Measurements from ENCODE around the gene CLEC4M. TPM values are rescaled to one million over a fixed set of nuclear protein-coding genes. Genes with fewer than 3 reads are reported as not detected.
"Not testable (repeated sequence)": the region's sequence is repeated elsewhere in the genome, so short reads cannot be mapped to it uniquely, and the experiment has no call there.

The CLEC4M gene
- total and polyA plus RNA-seq, 2 donors: not detected

DNA sequence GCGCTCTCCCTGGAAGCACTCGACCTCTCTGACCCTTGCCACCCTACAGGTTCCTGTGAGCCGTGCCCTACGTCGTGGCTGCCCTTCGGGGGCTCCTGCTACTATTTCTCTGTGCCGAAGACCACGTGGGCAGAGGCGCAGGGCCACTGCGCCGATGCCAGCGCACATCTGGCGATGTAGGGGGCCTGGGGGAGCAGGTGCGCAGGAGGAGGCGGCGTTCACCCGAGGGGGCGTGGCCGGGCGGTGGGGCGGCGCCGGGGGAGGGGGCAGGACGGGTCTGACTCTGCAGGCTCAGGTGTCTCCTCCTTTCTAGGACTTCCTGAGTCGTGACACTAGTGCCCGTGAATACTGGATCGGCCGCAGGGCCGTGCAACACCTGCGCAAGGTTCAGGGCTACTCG is 26.4 kb downstream of the CLEC4M start:
- Histone ChIP-seq H3K4me1 (ENCODE audit: insufficient read depth) (no peaks in the 10 kb centered on the region), H3K27ac (ENCODE audit: low read depth) (no peak overlapping the region), H3K36me3 (ENCODE audit: insufficient read depth) (no peaks in the 10 kb centered on the region), H3K4me3 (ENCODE audit: low read depth, low read length) (no peak overlapping the region)
- DNase-seq (ENCODE audit: extremely low spot score): no peak
- 6% methylated on average over 31 of the region's 31 CpGs for WGBS

DNA sequence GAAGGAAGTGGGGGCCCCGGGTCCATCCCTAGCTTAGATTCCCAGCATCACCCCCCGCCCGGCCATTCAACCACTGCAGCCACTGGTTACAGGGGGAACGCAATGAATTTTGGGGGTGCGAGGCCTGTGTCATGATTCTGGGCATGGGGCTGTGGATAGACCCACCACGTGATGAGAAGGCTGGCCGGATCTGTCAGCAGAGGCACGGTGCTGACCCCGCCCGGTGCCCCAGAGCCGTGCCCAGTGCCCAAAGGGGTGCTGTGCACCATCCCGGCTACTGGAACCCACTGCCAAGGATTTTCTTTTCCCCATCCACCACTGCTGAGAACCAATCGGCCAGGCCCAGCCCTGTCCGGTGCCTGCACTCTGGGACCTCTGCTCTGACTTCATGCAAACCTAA is 27.4 kb downstream of the CLEC4M start:
- H3K4me1 ChIP-seq (ENCODE audit: insufficient read depth): no peaks in the 10 kb centered on the region
- no peak overlapping the region for H3K27ac ChIP-seq (ENCODE audit: low read depth)
- no peaks in the 10 kb centered on the region for H3K36me3 ChIP-seq (ENCODE audit: insufficient read depth)
- DNase-seq (ENCODE audit: extremely low spot score): no peak
- no peak overlapping the region for H3K4me3 ChIP-seq (ENCODE audit: low read depth, low read length)
- WGBS: 85% methylated on average over 14 of the region's 14 CpGs

DNA sequence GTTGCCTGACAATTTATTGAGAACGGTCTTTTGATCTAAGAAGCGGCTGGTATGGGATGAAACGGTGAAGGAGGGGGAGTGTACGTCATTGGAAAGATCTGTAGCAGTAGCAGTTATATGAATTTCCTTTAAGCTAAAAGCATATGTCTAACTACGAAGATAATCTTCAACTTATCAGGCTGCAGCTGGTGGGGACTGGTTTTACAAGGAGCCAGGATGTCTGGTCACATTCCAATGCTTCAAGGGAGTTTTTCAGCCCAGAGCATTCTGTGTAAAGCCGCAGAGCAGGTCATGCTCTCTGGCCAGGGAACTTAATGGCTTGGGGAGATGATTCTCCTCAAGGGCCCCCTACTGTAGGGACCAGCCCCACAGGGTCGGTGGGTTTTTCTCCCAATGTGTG is 29.2 kb downstream of the CLEC4M start:
- no peaks in the 10 kb centered on the region for H3K36me3 ChIP-seq (ENCODE audit: insufficient read depth)
- 15% methylated on average over 7 of the region's 7 CpGs for WGBS
- H3K27ac ChIP-seq (ENCODE audit: low read depth): no peak overlapping the region
- DNase-seq (ENCODE audit: extremely low spot score): peak; percentile 29
- H3K4me1 ChIP-seq (ENCODE audit: insufficient read depth): no peaks in the 10 kb centered on the region
- H3K4me3 ChIP-seq (ENCODE audit: low read depth, low read length): no peak overlapping the region

GRCh38 chr19:7792701-7793100 is 29.7 kb downstream of the CLEC4M start:
- DNase-seq (ENCODE audit: extremely low spot score); H3K4me3 ChIP-seq (ENCODE audit: low read depth, low read length); H3K4me1 ChIP-seq (ENCODE audit: insufficient read depth); H3K27ac ChIP-seq (ENCODE audit: low read depth); H3K36me3 ChIP-seq (ENCODE audit: insufficient read depth): not testable (repeated sequence)
- 60% methylated on average over 7 of the region's 7 CpGs for WGBS

DNA sequence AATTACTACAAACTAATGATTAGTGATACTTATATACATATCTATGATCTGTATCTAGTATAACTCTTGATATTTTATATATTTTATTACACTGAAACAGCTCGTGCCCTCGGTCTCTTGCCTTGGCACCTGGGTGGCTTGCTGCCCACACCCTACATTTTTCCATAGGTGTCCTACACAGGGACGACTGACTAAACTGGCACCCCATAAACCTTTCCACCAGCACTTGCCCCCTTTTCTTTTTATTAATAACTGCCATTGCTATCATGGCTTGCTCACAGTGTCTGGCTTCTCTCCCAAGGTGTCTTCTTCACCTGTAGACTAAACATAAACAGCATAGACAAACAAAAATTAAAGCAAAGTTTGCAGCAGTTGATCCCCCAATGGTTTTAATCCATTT is 30.4 kb downstream of the CLEC4M start:
- H3K27ac ChIP-seq (ENCODE audit: low read depth): no peak overlapping the region
- H3K4me1 ChIP-seq (ENCODE audit: insufficient read depth): no peaks in the 10 kb centered on the region
- H3K4me3 ChIP-seq (ENCODE audit: low read depth, low read length): no peak overlapping the region
- no peak for DNase-seq (ENCODE audit: extremely low spot score)
- WGBS: 83% methylated on average over 3 of the region's 3 CpGs
- H3K36me3 ChIP-seq (ENCODE audit: insufficient read depth): no peaks in the 10 kb centered on the region

DNA sequence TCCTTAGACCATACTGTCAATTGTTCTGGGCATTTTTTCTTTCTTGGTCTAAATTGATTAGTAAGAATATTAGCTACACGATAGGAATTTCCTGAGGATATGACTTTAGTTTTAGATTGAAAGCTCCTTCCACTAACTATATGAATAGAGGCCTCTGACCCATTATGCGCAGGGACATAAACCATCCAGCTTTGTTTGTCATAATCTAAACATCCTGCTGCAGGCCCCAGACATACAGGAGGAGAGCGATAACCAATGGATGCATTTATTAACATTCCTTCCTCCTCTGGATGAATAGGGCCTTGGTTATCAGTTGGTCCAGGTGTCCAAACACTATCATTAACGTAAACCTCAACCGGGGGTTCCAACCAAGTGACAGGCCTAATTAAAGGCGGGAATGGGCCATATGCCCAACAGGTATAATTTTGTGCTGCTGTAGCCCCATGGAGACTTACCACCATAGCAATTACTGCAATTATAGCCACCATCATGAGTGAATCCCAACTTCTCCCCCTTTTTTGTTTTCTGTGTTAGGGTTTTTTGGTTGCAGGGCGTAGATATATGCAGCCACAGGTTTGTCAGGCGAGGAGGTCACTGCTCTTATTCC is 32.6 kb downstream of the CLEC4M start:
- Histone ChIP-seq H3K4me1 (ENCODE audit: insufficient read depth) (no peaks in the 10 kb centered on the region), H3K36me3 (ENCODE audit: insufficient read depth) (no peaks in the 10 kb centered on the region), H3K4me3 (ENCODE audit: low read depth, low read length) (no peak overlapping the region), H3K27ac (ENCODE audit: low read depth) (no peak overlapping the region)
- 43% methylated on average over 8 of the region's 8 CpGs for WGBS
- DNase-seq (ENCODE audit: extremely low spot score): no peak

DNA sequence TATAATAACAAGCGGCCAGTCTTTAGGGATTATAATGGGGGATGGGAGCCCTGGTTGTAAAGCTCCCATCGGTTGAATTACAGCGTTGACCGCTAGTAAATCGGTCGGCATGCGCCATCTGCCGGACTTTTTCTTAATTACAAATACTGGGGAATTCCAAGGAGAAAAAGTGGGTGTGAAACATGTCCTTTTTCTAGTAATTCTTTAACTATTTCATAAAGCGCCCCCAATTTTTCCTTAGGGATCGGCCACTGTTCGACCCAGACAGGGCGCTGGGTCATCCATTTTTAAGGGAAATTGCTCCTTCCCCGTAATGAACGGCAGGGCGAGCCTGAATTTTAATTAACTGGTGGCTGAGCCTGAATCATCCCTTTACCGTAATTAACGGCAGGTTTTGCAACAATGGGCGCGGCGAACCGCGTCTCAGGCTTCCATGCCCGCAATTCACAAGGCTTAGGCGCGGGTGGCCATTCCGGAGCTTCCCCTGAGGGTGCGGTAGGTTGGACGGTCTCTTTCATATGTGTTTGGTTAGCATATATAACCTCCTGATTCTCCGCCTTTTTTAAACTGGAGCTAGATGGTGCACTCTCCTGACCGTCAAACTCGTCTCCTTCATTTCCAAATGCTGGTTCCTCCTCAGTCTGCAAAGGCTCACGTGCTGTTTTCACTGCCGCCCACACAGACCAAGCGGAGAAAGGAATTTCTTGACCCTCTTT is 36.8 kb downstream of the CLEC4M start:
- Histone ChIP-seq H3K36me3 (ENCODE audit: insufficient read depth) (no peaks in the 10 kb centered on the region), H3K4me1 (ENCODE audit: insufficient read depth) (no peaks in the 10 kb centered on the region), H3K4me3 (ENCODE audit: low read depth, low read length) (no peak overlapping the region), H3K27ac (ENCODE audit: low read depth) (no peak overlapping the region)
- WGBS: 2% methylated on average over 34 of the region's 34 CpGs
- peak; percentile 35 for DNase-seq (ENCODE audit: extremely low spot score)

GRCh38 chr19:7801020-7801570 is 38.1 kb downstream of the CLEC4M start:
- Histone ChIP-seq H3K4me1 (ENCODE audit: insufficient read depth) (no peaks in the 10 kb centered on the region), H3K4me3 (ENCODE audit: low read depth, low read length) (no peak overlapping the region), H3K27ac (ENCODE audit: low read depth) (no peak overlapping the region), H3K36me3 (ENCODE audit: insufficient read depth) (no peaks in the 10 kb centered on the region)
- 59% methylated on average over 17 of the region's 17 CpGs for WGBS
- no peak for DNase-seq (ENCODE audit: extremely low spot score)

DNA sequence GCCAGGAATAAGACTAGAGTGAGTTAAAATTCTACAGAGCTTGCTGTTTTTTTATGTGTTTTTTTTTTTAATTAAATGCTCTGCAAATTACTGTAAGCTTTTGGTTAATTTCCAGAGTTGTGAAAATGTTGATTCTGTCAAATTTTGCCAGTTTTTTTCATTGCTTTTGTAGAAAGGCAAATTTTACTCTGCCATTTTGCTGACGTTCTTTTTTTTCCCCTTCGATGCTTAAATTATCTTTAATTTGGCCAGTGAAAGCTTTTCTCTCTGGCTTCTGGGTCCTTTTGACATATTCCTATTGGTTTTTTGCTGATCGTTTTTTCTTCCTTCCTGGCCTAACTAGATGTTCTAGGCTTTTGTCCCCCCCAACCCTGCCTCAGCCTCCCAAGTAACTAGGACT is 43.2 kb downstream of the CLEC4M start:
- WGBS: 68% methylated on average over 3 of the region's 3 CpGs
- Histone ChIP-seq H3K27ac (ENCODE audit: low read depth) (no peak overlapping the region), H3K36me3 (ENCODE audit: insufficient read depth) (no peaks in the 10 kb centered on the region), H3K4me1 (ENCODE audit: insufficient read depth) (no peaks in the 10 kb centered on the region), H3K4me3 (ENCODE audit: low read depth, low read length) (no peak overlapping the region)
- no peak for DNase-seq (ENCODE audit: extremely low spot score)

DNA sequence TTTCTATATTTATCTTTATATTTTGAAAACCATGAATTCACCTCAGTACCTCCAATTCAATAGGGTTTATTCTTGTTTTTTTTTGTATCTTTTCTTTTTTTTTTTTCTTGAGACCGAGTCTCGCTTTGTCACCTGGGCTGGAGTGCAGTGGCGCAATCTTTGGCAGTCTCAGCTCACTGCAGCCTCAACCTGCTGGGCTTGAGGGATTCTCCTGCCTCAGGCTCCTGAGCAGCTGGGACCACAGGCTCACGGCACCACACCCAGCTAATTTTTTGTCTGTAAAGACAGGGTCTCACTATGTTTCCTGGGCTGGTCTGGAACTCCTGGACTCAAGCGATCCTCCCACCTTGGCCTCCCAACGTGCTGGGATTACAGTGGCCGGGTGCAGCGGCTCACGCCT is 43.8 kb downstream of the CLEC4M start:
- no peaks in the 10 kb centered on the region for H3K36me3 ChIP-seq (ENCODE audit: insufficient read depth)
- H3K27ac ChIP-seq (ENCODE audit: low read depth): no peak overlapping the region
- no peaks in the 10 kb centered on the region for H3K4me1 ChIP-seq (ENCODE audit: insufficient read depth)
- no peak overlapping the region for H3K4me3 ChIP-seq (ENCODE audit: low read depth, low read length)
- 81% methylated on average over 9 of the region's 9 CpGs for WGBS
- no peak for DNase-seq (ENCODE audit: extremely low spot score)

GRCh38 chr19:7808108-7808507 is 45.1 kb downstream of the CLEC4M start:
- Histone ChIP-seq H3K27ac (ENCODE audit: low read depth) (no peak overlapping the region), H3K4me1 (ENCODE audit: insufficient read depth) (no peaks in the 10 kb centered on the region), H3K4me3 (ENCODE audit: low read depth, low read length) (no peak overlapping the region), H3K36me3 (ENCODE audit: insufficient read depth) (no peaks in the 10 kb centered on the region)
- DNase-seq (ENCODE audit: extremely low spot score): no peak
- whole genome bisulfite sequencing: 54% methylated on average over 5 of the region's 5 CpGs

DNA sequence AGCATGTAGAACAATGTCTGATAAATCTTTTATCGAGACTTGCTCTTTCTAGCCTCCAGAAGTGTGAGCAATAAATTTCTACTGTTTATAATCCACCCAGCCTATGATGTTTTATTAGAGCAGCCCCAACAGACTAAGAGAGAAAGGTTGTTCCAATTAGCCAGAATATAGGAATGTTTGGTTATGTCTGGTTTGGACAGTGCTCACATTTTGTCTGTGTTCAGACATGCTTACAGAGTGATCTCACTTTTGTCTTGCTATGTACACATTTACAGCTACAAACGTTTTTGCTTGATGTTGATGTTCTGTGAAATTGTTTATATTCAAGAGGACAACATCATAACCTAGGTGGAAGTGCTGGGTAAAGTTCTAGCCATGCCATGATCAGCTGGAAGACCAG is 48.9 kb downstream of the CLEC4M start:
- no peak for DNase-seq (ENCODE audit: extremely low spot score)
- no peaks in the 10 kb centered on the region for H3K4me1 ChIP-seq (ENCODE audit: insufficient read depth)
- WGBS: 46% methylated on average over 2 of the region's 2 CpGs
- no peak overlapping the region for H3K27ac ChIP-seq (ENCODE audit: low read depth)
- no peaks in the 10 kb centered on the region for H3K36me3 ChIP-seq (ENCODE audit: insufficient read depth)
- no peak overlapping the region for H3K4me3 ChIP-seq (ENCODE audit: low read depth, low read length)

GRCh38 chr19:7815325-7815724 is 52.3 kb downstream of the CLEC4M start:
- DNase-seq (ENCODE audit: extremely low spot score): no peak
- Histone ChIP-seq H3K4me1 (ENCODE audit: insufficient read depth) (no peaks in the 10 kb centered on the region), H3K36me3 (ENCODE audit: insufficient read depth) (no peaks in the 10 kb centered on the region), H3K4me3 (ENCODE audit: low read depth, low read length) (no peak overlapping the region), H3K27ac (ENCODE audit: low read depth) (no peak overlapping the region)
- WGBS: 43% methylated on average over 10 of the region's 10 CpGs

- not testable (repeated sequence) for H3K27ac ChIP-seq (ENCODE audit: low read depth); H3K36me3 ChIP-seq (ENCODE audit: insufficient read depth); DNase-seq (ENCODE audit: extremely low spot score); H3K4me1 ChIP-seq (ENCODE audit: insufficient read depth); H3K4me3 ChIP-seq (ENCODE audit: low read depth, low read length)
- WGBS: 96% methylated on average over 3 of the region's 3 CpGs
Measured at GRCh38 chr19:7816040-7816439, 53.0 kb downstream of the CLEC4M start.
